ENCODE results near the gene USP12.

Gene USP12

DNA sequence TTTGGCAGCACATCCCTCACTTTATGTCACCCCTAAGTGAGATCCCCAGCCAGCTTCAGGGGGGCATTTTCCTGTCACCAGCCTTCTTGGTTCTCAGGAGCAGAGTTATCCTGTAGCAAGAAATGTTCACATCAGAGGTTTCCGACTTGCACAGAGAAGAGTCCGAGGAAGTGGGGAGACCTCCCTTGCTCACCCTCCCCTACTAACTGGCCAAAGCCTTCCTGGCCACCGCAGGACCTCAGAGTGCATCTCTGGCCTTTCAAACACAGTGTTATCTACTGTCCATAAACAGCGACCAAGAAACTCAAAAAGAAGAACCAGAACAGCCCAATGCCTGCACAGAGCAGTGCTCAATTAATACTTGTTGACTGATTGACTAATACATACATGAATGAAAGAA is 134.4 kb downstream of the USP12 start:
- no peak for DNase-seq (ENCODE audit: low read depth)
- TF ChIP-seq CTCF (conservative IDR thresholded peaks at IDR 0.05; ENCODE audit: low read length) = no peak
- H3K4me3 ChIP-seq (ENCODE audit: low read length) = no peak overlapping the region

DNA sequence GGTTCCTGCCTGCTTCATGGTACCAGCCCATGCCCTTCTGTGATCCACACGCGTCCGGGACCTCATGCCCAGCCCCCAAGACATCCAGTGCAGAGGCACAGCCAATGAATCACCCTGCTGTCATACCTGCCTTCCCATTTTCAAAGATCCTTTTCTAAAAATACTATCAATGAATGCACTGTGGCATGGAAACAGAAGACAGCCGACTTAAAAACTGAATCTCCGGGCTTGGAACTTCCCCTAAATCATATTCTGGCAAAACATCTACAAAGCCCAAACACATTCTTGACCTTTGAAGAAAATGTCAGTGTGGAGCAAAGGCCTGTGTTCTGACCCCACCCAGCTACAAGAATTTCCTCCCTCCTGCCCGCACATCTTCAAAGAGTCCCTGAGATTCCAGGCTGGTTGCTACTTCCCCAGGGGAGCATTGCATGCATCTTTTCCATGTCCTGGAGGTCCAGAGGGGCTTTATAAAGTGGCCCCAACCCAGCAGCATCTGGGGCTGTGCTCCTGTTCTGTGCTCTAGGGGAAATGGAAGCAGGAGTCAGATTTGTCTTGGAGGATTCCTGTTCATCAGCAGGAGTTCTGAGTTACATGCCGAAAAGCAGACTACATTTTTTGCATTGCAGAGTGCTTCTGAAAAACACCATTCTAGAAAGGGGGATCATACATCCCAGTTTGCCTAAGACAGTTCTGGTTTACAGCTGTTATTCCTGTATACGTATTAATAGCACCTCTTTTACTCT is 135.2 kb downstream of the USP12 start:
- H3K4me3 ChIP-seq (ENCODE audit: low read length) = no peak overlapping the region
- no peak for TF ChIP-seq CTCF (conservative IDR thresholded peaks at IDR 0.05; ENCODE audit: low read length)
- peak; percentile 53 for DNase-seq (ENCODE audit: low read depth)

GRCh38 chr13:27035892-27036235 is 135.7 kb downstream of the USP12 start:
- no peak overlapping the region for H3K4me3 ChIP-seq (ENCODE audit: low read length)
- DNase-seq (ENCODE audit: low read depth) = no peak
- no peak for TF ChIP-seq CTCF (conservative IDR thresholded peaks at IDR 0.05; ENCODE audit: low read length)

- no peak for TF ChIP-seq CTCF (conservative IDR thresholded peaks at IDR 0.05; ENCODE audit: low read length)
- H3K4me3 ChIP-seq (ENCODE audit: low read length) = peak overlapping the region; percentile 23
- no peak for DNase-seq (ENCODE audit: low read depth)
These were observed 136.9 kb downstream of the USP12 start for GRCh38 chr13:27034678-27035111.

- H3K4me3 ChIP-seq (ENCODE audit: low read length) = no peak overlapping the region
- TF ChIP-seq CTCF (conservative IDR thresholded peaks at IDR 0.05; ENCODE audit: low read length) = no peak
- DNase-seq (ENCODE audit: low read depth) = no peak
These were observed 142.7 kb downstream of the USP12 start for GRCh38 chr13:27028683-27029480.

- DNase-seq (ENCODE audit: low read depth) = no peak
- no peak for TF ChIP-seq CTCF (conservative IDR thresholded peaks at IDR 0.05; ENCODE audit: low read length)
- H3K4me3 ChIP-seq (ENCODE audit: low read length) = no peak overlapping the region
These were observed 144.4 kb downstream of the USP12 start for GRCh38 chr13:27027086-27027667.
